GM12878 (cell line): ENCODE measurements around the gene COL27A1.

ENCODE experiments used
- GATAD2B ChIP-seq: fragments of 450-650 bp; conservative IDR thresholded peaks from 2 replicates; pipeline ENCODE4 v1.6.1; 2017; ENCODE audit warnings: low read depth, mild to moderate bottlenecking, moderate library complexity
- SRF ChIP-seq, 2 experiments: IDR thresholded peaks; 2 replicates each; pipeline ENCODE4 v1.6.1; 2011; ENCODE audit warnings: low read depth in 2 of 2, low read length in 2 of 2, mild to moderate bottlenecking in 1 of 2, moderate library complexity in 1 of 2
- TF ChIP-seq, protein P1 (sequence below), 3 experiments: IDR thresholded peaks in 2 of 3; conservative IDR thresholded peaks in 1 of 3; 2 replicates each; pipeline ENCODE4 v1.5.1; 2011; ENCODE audit warnings: low read depth in 3 of 3, low read length in 3 of 3, mild to moderate bottlenecking in 3 of 3, control low read depth in 2 of 3, moderate library complexity in 2 of 3, inconsistent platforms in 1 of 3, mixed read lengths in 1 of 3; ENCODE audit not compliant: control insufficient read depth in 2 of 3, insufficient read depth in 1 of 3; ENCODE audit errors: extremely low read depth in 1 of 3

DNA sequence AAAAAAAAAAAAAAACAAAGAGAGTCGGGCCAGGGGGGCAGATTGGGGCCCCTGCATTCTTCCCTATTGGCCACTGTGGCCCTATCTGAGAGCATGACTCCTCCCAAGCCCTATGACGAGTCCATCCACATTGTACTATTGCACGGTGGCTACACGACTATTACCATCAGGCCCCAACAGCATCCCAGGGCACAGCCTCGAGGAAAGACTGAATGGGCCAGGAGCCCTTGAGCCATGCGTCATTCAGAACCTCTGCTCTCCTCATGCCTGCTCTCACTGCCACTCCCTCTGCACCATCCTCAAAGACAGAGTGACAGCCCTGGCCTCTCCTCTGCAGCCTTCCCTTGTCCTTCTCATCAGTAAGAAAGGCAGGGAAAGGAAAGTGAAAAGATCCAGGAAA lies 147.4 kb downstream of the COL27A1 start:
- TF ChIP-seq, protein P1, sequence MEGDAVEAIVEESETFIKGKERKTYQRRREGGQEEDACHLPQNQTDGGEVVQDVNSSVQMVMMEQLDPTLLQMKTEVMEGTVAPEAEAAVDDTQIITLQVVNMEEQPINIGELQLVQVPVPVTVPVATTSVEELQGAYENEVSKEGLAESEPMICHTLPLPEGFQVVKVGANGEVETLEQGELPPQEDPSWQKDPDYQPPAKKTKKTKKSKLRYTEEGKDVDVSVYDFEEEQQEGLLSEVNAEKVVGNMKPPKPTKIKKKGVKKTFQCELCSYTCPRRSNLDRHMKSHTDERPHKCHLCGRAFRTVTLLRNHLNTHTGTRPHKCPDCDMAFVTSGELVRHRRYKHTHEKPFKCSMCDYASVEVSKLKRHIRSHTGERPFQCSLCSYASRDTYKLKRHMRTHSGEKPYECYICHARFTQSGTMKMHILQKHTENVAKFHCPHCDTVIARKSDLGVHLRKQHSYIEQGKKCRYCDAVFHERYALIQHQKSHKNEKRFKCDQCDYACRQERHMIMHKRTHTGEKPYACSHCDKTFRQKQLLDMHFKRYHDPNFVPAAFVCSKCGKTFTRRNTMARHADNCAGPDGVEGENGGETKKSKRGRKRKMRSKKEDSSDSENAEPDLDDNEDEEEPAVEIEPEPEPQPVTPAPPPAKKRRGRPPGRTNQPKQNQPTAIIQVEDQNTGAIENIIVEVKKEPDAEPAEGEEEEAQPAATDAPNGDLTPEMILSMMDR (IDR thresholded peaks at IDR 0.05 in 2 of 3, conservative IDR thresholded peaks at IDR 0.05 in 1 of 3; ENCODE audit: control insufficient read depth in 2 of 3, extremely low read depth in 1 of 3, insufficient read depth in 1 of 3, low read depth in 3 of 3, low read length in 3 of 3) = no peak
- no peak for TF ChIP-seq GATAD2B
- no peak for TF ChIP-seq SRF (IDR thresholded peaks at IDR 0.05; ENCODE audit: low read depth in 2 of 2, low read length in 2 of 2)
